HG03108 (cell line): ENCODE results near the gene RAB40C.

Experiments
- ATAC-seq: cut with Tn5 transposase; IDR thresholded peaks from one replicate; pipeline ENCODE4 v1.9.1; 2021; ENCODE audit warnings: moderate library complexity; ENCODE audit not compliant: unreplicated experiment

The RAB40C gene

GRCh38 chr16:630249-630814, 40.5 kb downstream of the RAB40C start:
- no peak for ATAC-seq

DNA sequence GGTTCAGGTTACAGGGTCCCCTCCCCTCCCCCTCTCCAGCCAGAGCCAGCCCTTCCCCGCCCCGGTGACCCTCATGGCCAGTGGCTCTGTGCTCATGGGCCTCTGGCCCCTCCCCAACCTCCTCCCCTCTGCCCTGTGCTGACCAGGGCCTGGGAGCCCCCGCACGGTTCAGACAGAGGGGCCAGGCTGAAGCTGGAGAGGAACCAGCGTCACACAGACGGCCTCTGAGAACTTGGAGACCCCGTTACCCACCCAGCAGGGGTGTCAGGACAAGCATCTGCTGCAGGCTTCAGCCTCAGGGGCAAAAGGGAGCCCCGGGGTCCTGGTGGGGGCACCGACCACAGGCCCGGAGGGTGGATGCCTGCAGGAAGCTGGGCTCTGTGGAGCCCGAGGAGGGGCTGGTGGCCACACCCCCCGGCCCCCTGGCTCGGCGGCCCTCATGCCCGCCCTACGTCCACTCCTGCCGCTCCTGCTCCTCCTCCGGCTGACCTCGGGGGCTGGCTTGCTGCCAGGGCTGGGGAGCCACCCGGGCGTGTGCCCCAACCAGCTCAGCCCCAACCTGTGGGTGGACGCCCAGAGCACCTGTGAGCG, 41.0 kb downstream of the RAB40C start, which contains the start of gene WFIKKN1:
Gene WFIKKN1 (plus strand): TSS at position 171 of the 591 bp plus-strand sequence. CDS start 269 bp downstream, at position 440.
- no peak for ATAC-seq

- ATAC-seq = no peak
These were observed 42.0 kb downstream of the RAB40C start for GRCh38 chr16:631808-632358.

GRCh38 chr16:632486-633335, 42.8 kb downstream of the RAB40C start:
- no peak for ATAC-seq

- no peak for ATAC-seq
These were observed 43.6 kb downstream of the RAB40C start for GRCh38 chr16:633336-634050.

DNA sequence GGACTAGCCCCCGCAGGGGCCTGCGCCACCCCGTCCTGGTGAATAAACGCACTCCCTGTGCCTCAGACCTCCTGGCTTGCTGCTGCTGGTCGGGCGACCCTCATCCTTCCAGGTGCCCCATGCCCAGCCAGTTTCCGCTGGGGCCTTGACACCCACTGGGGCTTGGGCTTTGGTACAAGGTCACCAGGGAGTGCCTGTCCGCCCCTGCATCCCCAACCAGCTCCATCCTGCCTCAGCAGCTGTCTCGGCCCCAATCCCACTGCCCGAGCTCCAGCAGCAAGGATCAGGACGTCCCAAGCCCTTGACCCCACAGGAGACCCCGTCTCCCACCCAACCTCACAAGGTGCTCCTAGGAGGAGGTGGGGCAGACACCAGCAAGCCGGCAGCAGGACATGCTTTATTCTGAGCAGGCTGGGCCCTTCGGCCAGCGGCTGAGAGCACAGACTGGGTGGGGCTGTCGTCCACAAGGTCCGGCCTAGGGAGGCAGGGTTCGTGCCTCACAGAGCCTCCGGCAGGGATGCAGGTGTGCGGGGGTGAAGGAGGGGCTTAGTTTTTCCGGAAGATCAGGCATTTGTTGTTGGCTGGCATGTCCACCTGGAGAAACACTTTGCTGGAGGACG, 44.3 kb downstream of the RAB40C start:
- ATAC-seq = no peak

DNA sequence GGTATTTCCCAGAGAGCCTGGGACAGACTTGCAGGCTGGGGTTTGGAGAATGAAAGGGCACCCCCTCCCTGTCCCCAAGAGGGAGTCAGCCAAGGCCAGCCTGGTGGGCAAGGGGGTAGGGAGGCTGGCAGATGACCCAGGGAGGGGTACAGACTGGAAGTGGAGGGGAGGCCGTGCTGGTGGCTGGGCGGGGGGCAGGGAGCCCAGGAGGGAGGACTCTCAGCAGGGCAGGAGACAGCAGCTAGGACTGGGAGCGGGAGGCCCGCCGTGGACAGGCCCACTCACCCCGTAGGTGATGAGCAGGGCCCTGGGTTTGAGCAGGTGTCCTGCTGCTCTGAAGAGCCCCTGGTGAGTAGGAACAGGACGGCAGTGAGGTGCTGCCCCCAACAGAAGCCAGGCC, 45.1 kb downstream of the RAB40C start:
- no peak for ATAC-seq

GRCh38 chr16:635573-636205, 45.8 kb downstream of the RAB40C start:
- ATAC-seq = no peak

DNA sequence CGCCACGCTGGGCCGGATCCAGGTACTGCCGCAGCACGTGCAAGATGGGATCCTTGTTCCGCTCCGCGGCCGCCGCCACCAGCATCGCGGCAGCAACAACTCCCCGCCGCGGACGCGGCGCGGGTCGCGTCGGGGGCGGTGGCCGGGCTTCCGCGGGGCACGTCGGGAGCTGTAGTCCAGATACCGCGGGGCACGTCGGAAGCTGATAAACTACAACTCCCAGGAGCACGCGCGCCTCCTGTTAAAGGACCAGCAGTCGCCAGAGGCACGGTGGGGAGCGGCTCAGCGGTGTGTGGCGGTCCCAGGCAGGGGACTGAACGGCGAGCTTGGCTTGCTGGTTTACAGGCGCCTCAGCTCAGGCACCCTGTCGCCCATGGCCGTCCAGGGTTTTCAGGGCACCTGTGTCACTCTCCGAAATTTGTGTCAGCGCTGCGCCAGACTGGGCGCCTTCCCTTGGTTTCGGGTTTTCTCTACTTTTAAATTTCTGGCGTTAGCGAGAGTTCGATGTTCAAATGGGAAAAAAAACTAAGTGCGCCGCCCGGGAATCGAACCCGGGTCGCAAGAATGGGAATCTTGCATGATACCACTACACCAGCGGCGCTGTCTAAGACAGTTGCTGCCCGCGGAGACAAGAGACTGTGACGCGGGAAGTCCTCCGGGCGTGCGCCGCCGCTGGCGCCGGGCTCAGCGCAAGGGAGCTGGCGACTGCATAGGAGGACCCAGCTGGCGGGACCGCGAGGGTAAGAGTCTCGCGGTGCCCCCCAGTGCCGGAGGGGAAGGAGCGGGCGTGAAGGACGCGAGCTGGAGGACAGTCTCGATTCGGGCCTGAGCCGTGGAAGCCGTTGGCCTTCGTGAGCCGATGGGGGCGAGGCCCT, 46.6 kb downstream of the RAB40C start, which contains the start of gene METTL26:
Gene METTL26 (minus strand): TSS at position 100 of the 875 bp plus-strand sequence. CDS start 15 bp downstream, at position 85.
- peak; percentile 71 for ATAC-seq

- no peak for ATAC-seq
These were observed 47.5 kb downstream of the RAB40C start for GRCh38 chr16:637081-638018.

- no peak for ATAC-seq
These were observed 48.2 kb downstream of the RAB40C start for GRCh38 chr16:638034-638543.

DNA sequence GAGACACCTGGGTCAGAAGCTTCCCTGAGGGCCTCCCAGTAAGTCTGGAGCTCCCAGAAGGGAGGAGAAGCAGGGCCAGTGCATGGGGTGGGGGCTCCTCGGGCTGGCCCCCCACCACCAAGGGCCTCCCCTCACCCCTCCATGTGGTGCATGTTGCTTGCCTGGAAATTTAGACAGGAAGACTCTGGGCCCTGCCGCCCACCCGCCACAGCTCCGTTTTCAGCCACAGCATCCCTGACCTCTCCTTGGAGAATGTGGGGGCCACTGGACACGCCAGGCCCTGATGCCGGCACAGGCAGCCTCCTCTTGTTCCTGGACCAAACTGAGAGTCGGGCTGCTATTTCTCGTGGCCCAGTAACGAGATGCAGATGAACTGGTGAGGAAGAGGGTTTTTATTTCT, 49.0 kb downstream of the RAB40C start:
- ATAC-seq = no peak

- no peak for ATAC-seq
These were observed 50.7 kb downstream of the RAB40C start for GRCh38 chr16:640614-641013.

- ATAC-seq = peak; percentile 55
These were observed 51.7 kb downstream of the RAB40C start, which contains the start of gene MCRIP2 for GRCh38 chr16:641326-642188. MCRIP2 (plus strand) TSS chr16:641828; CDS start chr16:641992, 164 bp downstream.

DNA sequence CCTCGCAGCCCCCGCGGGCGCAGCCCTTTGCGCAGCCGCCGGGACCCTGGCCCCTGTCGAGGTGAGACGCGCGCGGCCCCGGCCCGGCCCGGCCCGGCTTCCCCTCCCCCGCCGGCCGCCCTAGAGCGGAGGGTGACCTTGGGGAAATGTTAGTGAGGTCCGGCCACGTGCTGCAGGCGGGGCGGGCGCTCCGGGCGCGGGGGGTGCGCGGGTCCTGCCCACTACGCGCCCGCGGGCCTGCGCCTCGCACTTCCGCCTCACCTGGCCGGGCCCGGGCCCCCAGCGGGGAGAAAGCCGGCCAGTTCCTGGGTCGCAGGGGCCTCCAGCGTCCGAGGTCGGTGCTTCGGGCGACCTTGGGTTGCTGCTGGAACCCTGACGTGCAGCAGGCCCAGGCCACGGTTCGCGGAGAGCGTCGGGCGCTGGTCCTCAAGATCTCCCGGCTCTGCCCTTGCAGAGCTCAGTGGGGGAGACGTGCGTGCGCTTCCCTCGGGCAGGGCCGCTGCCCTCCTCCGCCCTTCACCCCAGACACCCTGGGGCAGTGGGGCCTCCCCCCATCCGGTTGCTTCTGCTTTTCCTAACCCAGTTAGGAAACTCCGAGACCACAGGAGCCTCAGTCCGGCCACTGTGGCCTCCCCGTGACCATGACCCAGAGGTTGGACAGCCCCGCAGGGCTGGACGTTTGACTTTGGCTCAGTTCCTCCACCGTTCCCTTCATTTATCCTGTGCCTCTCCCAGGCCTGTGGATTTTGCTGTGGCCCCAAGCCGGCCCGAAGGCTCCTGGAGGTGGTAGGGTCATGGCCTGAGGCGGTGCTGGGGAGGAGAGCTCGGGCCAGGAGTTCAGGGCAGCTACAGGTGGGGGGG, 52.6 kb downstream of the RAB40C start:
- peak; percentile 34 for ATAC-seq

DNA sequence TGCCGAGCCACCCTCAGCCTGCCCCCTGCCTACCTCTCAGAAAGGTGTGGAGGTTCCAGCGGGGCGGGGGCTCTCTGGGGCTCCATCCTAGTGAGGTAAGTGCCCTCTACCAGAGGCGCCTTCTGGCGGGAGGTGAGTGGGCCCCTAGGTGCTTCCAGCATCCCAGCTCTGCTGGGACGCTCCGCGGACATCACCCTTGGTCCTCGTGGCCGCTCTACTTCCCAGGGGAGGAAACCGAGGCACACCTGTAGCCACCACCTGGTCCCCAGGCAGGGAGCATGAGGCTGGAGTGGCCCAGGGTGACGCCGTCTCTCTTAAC, 53.1 kb downstream of the RAB40C start:
- ATAC-seq = no peak
